Gastroesophageal sphincter (tissue), 4 donors: ENCODE results near the gene MYT1. TPM values are rescaled to one million over a fixed set of nuclear protein-coding genes. Genes with fewer than 3 reads are reported as not detected.

Experiments
- ATAC-seq: fragments of 150-250 bp; one replicate; pipeline ENCODE4 v1.9.1; 2016; ENCODE audit warnings: mild to moderate bottlenecking, moderate library complexity
- H3K27ac ChIP-seq, 4 donors: fragments of 200-600 bp; sonication (generic) in 3 of 4; 1 replicate in 3 of 4; 2 replicates in 1 of 4; pipeline ENCODE4 v1.5.1; 2016 to 2019
- H3K27me3 ChIP-seq: fragments of 200-600 bp; sonication (generic); one replicate; pipeline ENCODE4 v1.5.1; 2019
- H3K36me3 ChIP-seq, 2 donors: fragments of 200-600 bp; sonication (generic); one replicate each; pipeline ENCODE4 v1.5.1; 2019; ENCODE audit warnings: control low read depth in 1 of 2
- H3K4me1 ChIP-seq, 3 donors: fragments of 200-600 bp; sonication (generic); 1 replicate in 2 of 3; 2 replicates in 1 of 3; pipeline ENCODE4 v1.5.1; 2016 to 2019; ENCODE audit warnings: control low read depth in 2 of 3
- H3K4me3 ChIP-seq, 2 donors: fragments of 200-600 bp; sonication (generic); one replicate each; pipeline ENCODE4 v1.5.1; 2019; ENCODE audit warnings: mild to moderate bottlenecking in 1 of 2, moderate library complexity in 1 of 2
- H3K9me3 ChIP-seq, 3 donors: fragments of 200-600 bp; sonication (generic); one replicate each; pipeline ENCODE4 v1.5.1; 2017 to 2019; ENCODE audit warnings: control low read depth in 2 of 3
- EP300 ChIP-seq: sonication (generic); formaldehyde crosslinking; IDR thresholded peaks from one replicate; pipeline ENCODE4 v1.6.1; 2017; ENCODE audit warnings: antibody characterized with exemption, mild to moderate bottlenecking
- POLR2A ChIP-seq, 2 donors: fragments of 450-650 bp; IDR thresholded peaks; one replicate each; pipeline ENCODE4 v1.6.1; 2017; ENCODE audit warnings: antibody characterized with exemption in 2 of 2, mild to moderate bottlenecking in 2 of 2, moderate library complexity in 1 of 2
- POLR2AphosphoS5 ChIP-seq: sonication (generic); formaldehyde crosslinking; IDR thresholded peaks from one replicate; pipeline ENCODE4 v1.6.1; 2017; ENCODE audit warnings: antibody characterized with exemption
- WGBS, 2 donors: methylation state at CpG; one replicate each; pipeline ENCODE4 v1.1.5; 2018; ENCODE audit warnings: low coverage in 1 of 2; 5-methylcytosine and 5-hydroxymethylcytosine counted together
- total RNA-seq, 4 donors: library from RNA; depleted of rRNA; stranded (reverse); fragments of >200 nt; gene quantifications; one replicate each; pipeline ENCODE4 v1.1.0, GENCODE V29; 2016
- TF ChIP-seq, protein P1 (sequence below), 4 experiments: fragments of 200-600 bp in 2 of 4; fragments of 450-650 bp in 2 of 4; sonication (generic) in 1 of 4; IDR thresholded peaks; one replicate each; pipeline ENCODE4 v1.5.1; 2017 to 2019; ENCODE audit warnings: antibody characterized with exemption in 4 of 4, mild to moderate bottlenecking in 2 of 4, moderate library complexity in 2 of 4

Gene MYT1
- total RNA-seq, 4 donors from 2014 or later, result 0.04 to 0.27 TPM; not detected in 2

DNA sequence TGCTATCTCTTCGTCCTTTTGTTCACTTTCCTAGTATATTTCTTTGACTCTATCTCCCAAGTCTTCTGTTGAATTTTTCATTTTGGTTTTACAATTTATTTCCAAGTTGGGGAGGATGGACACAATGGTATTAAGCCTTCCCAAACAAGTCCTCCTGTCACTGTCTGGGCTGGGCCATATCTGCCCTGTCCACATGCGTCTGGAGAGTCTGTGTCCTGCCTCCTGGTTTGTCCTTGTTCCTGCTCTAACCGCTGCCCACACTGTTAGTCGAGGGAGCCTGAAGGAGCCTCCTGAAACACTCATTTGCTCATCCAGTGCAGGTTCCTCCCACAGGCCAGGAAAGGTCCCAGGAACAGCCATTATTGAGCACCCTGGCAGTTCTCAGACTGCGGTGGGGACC lies 17.1 kb downstream of the MYT1 start:
- TF ChIP-seq, protein P1, sequence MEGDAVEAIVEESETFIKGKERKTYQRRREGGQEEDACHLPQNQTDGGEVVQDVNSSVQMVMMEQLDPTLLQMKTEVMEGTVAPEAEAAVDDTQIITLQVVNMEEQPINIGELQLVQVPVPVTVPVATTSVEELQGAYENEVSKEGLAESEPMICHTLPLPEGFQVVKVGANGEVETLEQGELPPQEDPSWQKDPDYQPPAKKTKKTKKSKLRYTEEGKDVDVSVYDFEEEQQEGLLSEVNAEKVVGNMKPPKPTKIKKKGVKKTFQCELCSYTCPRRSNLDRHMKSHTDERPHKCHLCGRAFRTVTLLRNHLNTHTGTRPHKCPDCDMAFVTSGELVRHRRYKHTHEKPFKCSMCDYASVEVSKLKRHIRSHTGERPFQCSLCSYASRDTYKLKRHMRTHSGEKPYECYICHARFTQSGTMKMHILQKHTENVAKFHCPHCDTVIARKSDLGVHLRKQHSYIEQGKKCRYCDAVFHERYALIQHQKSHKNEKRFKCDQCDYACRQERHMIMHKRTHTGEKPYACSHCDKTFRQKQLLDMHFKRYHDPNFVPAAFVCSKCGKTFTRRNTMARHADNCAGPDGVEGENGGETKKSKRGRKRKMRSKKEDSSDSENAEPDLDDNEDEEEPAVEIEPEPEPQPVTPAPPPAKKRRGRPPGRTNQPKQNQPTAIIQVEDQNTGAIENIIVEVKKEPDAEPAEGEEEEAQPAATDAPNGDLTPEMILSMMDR (IDR thresholded peaks at IDR 0.05), result no peak
- TF ChIP-seq EP300, result no peak
- TF ChIP-seq POLR2AphosphoS5, result no peak
- TF ChIP-seq POLR2A (IDR thresholded peaks at IDR 0.05), result no peak
- no peaks in the 10 kb centered on the region for H3K9me3 ChIP-seq
- WGBS, 2 donors, result 62 to 85% methylated on average over 2 to 3 of the region's 5 CpGs

DNA sequence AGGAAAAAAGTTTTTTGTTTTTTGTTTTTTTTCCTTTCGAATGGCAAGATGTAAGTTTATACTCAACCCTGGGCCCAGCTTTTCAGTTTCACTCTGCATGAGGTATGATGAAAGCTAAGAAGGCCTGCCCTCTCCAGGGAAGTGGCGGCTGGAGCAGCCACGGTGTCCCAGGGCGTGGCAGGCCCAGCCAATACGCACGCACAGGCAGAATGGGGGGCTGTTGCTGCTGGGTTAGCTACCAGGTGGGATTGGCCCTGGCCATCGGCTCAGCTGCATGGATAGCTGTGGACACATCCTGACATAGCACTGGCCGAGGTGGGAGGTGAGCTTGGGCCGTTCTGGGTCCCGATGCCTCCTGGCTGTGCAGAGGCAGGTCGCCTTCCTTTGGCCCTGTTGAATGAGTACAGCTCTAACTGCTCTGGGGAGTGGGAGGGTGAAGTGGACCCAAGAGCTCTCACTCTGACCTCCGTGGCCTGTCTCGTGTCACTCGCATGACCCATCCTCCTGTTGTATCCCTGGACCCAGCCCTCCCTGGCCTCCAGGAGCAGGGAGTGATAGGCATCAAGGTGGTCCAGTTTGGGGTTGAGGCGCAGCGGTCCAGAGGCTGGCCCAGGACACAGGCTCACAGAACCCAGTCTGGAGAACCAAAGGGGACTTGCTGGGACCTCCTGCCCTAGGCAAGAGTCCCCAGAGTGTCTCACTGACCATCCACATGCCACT lies 18.1 kb downstream of the MYT1 start:
- ATAC-seq, result no peak
- no peaks in the 10 kb centered on the region for H3K36me3 ChIP-seq
- H3K9me3 ChIP-seq, result no peaks in the 10 kb centered on the region
- H3K4me1 ChIP-seq, result no peaks in the 10 kb centered on the region
- no peak overlapping the region for H3K27ac ChIP-seq
- H3K4me3 ChIP-seq, result no peak overlapping the region
- WGBS, 2 donors, result 83 to 100% methylated on average over 2 of the region's 16 CpGs
- TF ChIP-seq, protein P1 (IDR thresholded peaks at IDR 0.05), result no peak
- peaks cover 50% of the 10 kb centered on the region for H3K27me3 ChIP-seq

More for the DNA sequence above, 17.1 kb downstream of the MYT1 start:
- ATAC-seq, result no peak
- peaks cover 57% of the 10 kb centered on the region for H3K27me3 ChIP-seq
- H3K4me1 ChIP-seq, result no peaks in the 10 kb centered on the region
- H3K36me3 ChIP-seq, result no peaks in the 10 kb centered on the region
- H3K4me3 ChIP-seq, result no peak overlapping the region
- H3K27ac ChIP-seq, result no peak overlapping the region

DNA sequence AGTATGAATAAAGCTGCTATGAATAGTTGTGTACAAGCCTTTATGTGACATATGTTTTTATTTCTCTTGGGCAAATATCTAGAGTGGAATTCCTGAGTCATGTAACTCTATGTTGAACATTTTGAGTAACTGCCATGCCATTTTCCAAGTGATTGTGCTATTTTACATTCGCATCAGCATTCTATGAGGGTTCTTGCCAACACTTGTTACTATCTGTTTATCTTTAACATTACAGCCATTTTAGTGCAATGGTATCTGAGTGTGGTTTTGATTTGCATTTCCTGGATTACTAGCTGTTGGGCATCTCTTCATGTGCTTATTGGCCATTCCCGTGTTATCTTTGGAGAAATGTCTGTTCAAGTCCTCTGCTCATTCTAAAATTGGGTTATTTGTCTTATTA lies 19.1 kb downstream of the MYT1 start:
- TF ChIP-seq POLR2A (IDR thresholded peaks at IDR 0.05), result no peak
- no peak for TF ChIP-seq POLR2AphosphoS5
- TF ChIP-seq, protein P1 (IDR thresholded peaks at IDR 0.05), result no peak
- TF ChIP-seq EP300, result no peak
- H3K27ac ChIP-seq, result no peak overlapping the region
- H3K36me3 ChIP-seq, result no peaks in the 10 kb centered on the region
- no peak overlapping the region for H3K4me3 ChIP-seq
- no peaks in the 10 kb centered on the region for H3K9me3 ChIP-seq
- peaks cover 42% of the 10 kb centered on the region for H3K27me3 ChIP-seq
- no peak for ATAC-seq
- 76 to 92% methylated on average over 2 of the region's 2 CpGs for WGBS, 2 donors
- no peaks in the 10 kb centered on the region for H3K4me1 ChIP-seq

DNA sequence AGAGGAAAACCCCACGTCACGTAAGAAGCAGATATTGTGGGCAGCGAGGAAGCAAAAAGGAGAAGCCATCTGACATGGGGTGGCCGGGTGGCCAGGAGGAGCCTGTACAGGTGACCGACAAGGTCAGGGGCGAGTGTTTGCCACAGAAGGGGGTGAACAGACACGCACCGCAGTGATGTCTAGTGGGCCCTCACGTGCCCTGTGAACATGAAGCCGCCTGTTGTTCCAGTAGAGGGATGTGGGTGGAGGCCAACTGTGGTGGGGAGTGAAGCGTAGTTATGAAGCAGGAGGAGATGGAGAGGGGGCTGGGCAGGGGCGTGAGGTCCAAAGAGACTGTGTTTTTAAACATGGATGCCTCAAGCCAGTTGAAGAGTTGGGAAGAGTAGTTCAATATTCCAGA lies 20.5 kb downstream of the MYT1 start:
- WGBS, 2 donors, result 82 to 86% methylated on average over 12 of the region's 12 CpGs

More for the DNA sequence above, 20.5 kb downstream of the MYT1 start:
- H3K36me3 ChIP-seq, result no peaks in the 10 kb centered on the region
- no peak overlapping the region for H3K27ac ChIP-seq
- H3K4me1 ChIP-seq, result no peaks in the 10 kb centered on the region
- no peak overlapping the region for H3K4me3 ChIP-seq
- no peak for ATAC-seq
- H3K27me3 ChIP-seq, result peaks cover 50% of the 10 kb centered on the region
- no peak for TF ChIP-seq POLR2AphosphoS5
- TF ChIP-seq EP300, result no peak
- TF ChIP-seq, protein P1 (IDR thresholded peaks at IDR 0.05), result no peak
- TF ChIP-seq POLR2A (IDR thresholded peaks at IDR 0.05), result no peak
- no peaks in the 10 kb centered on the region for H3K9me3 ChIP-seq
